Loucy (cell line): ENCODE data around the gene COG2.

ENCODE experiments used
- CTCF ChIP-seq: fragments of 200-600 bp; sonication (generic); conservative IDR thresholded peaks from 2 replicates; pipeline ENCODE4 v1.5.1; 2014; ENCODE audit warnings: mild to moderate bottlenecking, antibody characterized with exemption, low read length
- EZH2phosphoT487 ChIP-seq: fragments of 200-600 bp; IDR thresholded peaks from 2 replicates; pipeline ENCODE4 v1.6.1; 2018; ENCODE audit warnings: antibody characterized with exemption, mild to moderate bottlenecking, moderate library complexity, borderline replicate concordance

GRCh38 chr1:230700132-230700531 is 57.9 kb downstream of the COG2 start:
- no peak for TF ChIP-seq CTCF
- TF ChIP-seq EZH2phosphoT487 = no peak
